Breast epithelium (tissue), 3 donors: ENCODE results near the gene PLEKHM3.

Source experiments
- POLR2A ChIP-seq: fragments of 450-650 bp; IDR thresholded peaks from one replicate; pipeline ENCODE4 v1.6.1; 2016; ENCODE audit warnings: antibody characterized with exemption, mild to moderate bottlenecking, moderate library complexity
- POLR2AphosphoS5 ChIP-seq, 3 donors: sonication (generic); formaldehyde crosslinking; IDR thresholded peaks; one replicate each; pipeline ENCODE4 v1.6.1; 2017; ENCODE audit warnings: antibody characterized with exemption in 3 of 3
- TF ChIP-seq, protein P1 (sequence below), 3 donors: fragments of 450-650 bp; IDR thresholded peaks; one replicate each; pipeline ENCODE4 v1.5.1; 2016 to 2017; ENCODE audit warnings: antibody characterized with exemption in 3 of 3, mild to moderate bottlenecking in 3 of 3, moderate library complexity in 3 of 3

DNA sequence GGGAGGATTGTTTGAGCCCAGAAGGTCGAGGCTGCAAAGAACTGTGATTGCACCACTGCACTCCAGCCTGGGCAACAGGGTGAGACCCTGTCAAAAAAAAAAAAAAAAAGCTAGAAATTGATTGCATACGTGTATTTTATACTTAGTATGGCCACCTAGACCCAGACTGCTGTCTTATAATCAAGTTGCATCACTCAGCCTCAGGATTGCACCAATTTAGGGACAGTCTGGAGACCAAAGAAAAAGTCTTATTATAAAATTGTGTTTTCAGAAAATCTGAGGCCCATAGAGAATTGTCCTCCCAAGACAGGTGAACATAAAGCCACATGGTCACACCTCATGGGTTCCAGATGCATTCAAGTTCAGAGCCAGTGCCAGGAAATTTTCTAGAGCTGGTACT lies 17.1 kb upstream of the PLEKHM3 start:
- no peak for TF ChIP-seq POLR2AphosphoS5 (IDR thresholded peaks at IDR 0.05)
- TF ChIP-seq, protein P1, sequence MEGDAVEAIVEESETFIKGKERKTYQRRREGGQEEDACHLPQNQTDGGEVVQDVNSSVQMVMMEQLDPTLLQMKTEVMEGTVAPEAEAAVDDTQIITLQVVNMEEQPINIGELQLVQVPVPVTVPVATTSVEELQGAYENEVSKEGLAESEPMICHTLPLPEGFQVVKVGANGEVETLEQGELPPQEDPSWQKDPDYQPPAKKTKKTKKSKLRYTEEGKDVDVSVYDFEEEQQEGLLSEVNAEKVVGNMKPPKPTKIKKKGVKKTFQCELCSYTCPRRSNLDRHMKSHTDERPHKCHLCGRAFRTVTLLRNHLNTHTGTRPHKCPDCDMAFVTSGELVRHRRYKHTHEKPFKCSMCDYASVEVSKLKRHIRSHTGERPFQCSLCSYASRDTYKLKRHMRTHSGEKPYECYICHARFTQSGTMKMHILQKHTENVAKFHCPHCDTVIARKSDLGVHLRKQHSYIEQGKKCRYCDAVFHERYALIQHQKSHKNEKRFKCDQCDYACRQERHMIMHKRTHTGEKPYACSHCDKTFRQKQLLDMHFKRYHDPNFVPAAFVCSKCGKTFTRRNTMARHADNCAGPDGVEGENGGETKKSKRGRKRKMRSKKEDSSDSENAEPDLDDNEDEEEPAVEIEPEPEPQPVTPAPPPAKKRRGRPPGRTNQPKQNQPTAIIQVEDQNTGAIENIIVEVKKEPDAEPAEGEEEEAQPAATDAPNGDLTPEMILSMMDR (IDR thresholded peaks at IDR 0.05), result no peak
- no peak for TF ChIP-seq POLR2A
